ENCODE data around the gene TOMM70. TPM values are rescaled to one million over a fixed set of nuclear protein-coding genes. Genes with fewer than 3 reads are reported as not detected.

Gene TOMM70
- total and polyA plus RNA-seq, 2 donors = 37.0 to 96.6 TPM

GRCh38 chr3:100424261-100424660, 23.4 kb upstream of the TOMM70 start:
- no peaks in the 10 kb centered on the region for H3K36me3 ChIP-seq (ENCODE audit: insufficient read depth)

GRCh38 chr3:100423611-100424010, 22.7 kb upstream of the TOMM70 start:
- no peak for DNase-seq (ENCODE audit: extremely low spot score)
- Histone ChIP-seq H3K4me1 (ENCODE audit: insufficient read depth) (no peaks in the 10 kb centered on the region), H3K4me3 (ENCODE audit: low read depth, low read length) (no peak overlapping the region), H3K36me3 (ENCODE audit: insufficient read depth) (no peaks in the 10 kb centered on the region), H3K27ac (ENCODE audit: low read depth) (no peak overlapping the region)
- WGBS = 95% methylated on average over 5 of the region's 5 CpGs

More at GRCh38 chr3:100424261-100424660, 23.4 kb upstream of the TOMM70 start:
- Histone ChIP-seq H3K27ac (ENCODE audit: low read depth) (no peak overlapping the region), H3K4me1 (ENCODE audit: insufficient read depth) (no peaks in the 10 kb centered on the region), H3K4me3 (ENCODE audit: low read depth, low read length) (no peak overlapping the region)
- WGBS = 69% methylated on average over 2 of the region's 2 CpGs
- no peak for DNase-seq (ENCODE audit: extremely low spot score)

- DNase-seq (ENCODE audit: extremely low spot score) = no peak
- H3K27ac ChIP-seq (ENCODE audit: low read depth) = no peak overlapping the region
These were observed 20.0 kb upstream of the TOMM70 start for GRCh38 chr3:100420885-100421284.

GRCh38 chr3:100419406-100419805, 18.5 kb upstream of the TOMM70 start:
- no peaks in the 10 kb centered on the region for H3K36me3 ChIP-seq (ENCODE audit: insufficient read depth)
- no peak overlapping the region for H3K4me3 ChIP-seq (ENCODE audit: low read depth, low read length)
- no peak for DNase-seq (ENCODE audit: extremely low spot score)
- peaks cover 1% of the 10 kb centered on the region for H3K4me1 ChIP-seq (ENCODE audit: insufficient read depth)
- 98% methylated on average over 1 of the region's 1 CpG for WGBS
- no peak overlapping the region for H3K27ac ChIP-seq (ENCODE audit: low read depth)

More at GRCh38 chr3:100420885-100421284, 20.0 kb upstream of the TOMM70 start:
- Histone ChIP-seq H3K4me3 (ENCODE audit: low read depth, low read length) (no peak overlapping the region), H3K36me3 (ENCODE audit: insufficient read depth) (no peaks in the 10 kb centered on the region), H3K4me1 (ENCODE audit: insufficient read depth) (no peaks in the 10 kb centered on the region)
- 56% methylated on average over 2 of the region's 2 CpGs for WGBS

- Histone ChIP-seq H3K27ac (ENCODE audit: low read depth) (no peak overlapping the region), H3K36me3 (ENCODE audit: insufficient read depth) (no peaks in the 10 kb centered on the region), H3K4me1 (ENCODE audit: insufficient read depth) (peaks cover 1% of the 10 kb centered on the region), H3K4me3 (ENCODE audit: low read depth, low read length) (no peak overlapping the region)
- WGBS = 49% methylated on average over 1 of the region's 1 CpG
- no peak for DNase-seq (ENCODE audit: extremely low spot score)
These were observed 16.0 kb upstream of the TOMM70 start for GRCh38 chr3:100416863-100417262.

GRCh38 chr3:100416176-100416575, 15.3 kb upstream of the TOMM70 start:
- Histone ChIP-seq H3K36me3 (ENCODE audit: insufficient read depth) (no peaks in the 10 kb centered on the region), H3K4me1 (ENCODE audit: insufficient read depth) (peaks cover 1% of the 10 kb centered on the region), H3K4me3 (ENCODE audit: low read depth, low read length) (no peak overlapping the region), H3K27ac (ENCODE audit: low read depth) (no peak overlapping the region)
- no peak for DNase-seq (ENCODE audit: extremely low spot score)

GRCh38 chr3:100413613-100414012, 12.7 kb upstream of the TOMM70 start:
- Histone ChIP-seq H3K27ac (ENCODE audit: low read depth) (no peak overlapping the region), H3K4me1 (ENCODE audit: insufficient read depth) (peaks cover 1% of the 10 kb centered on the region), H3K4me3 (ENCODE audit: low read depth, low read length) (no peak overlapping the region), H3K36me3 (ENCODE audit: insufficient read depth) (no peaks in the 10 kb centered on the region)
- WGBS = 93% methylated on average over 2 of the region's 2 CpGs
- DNase-seq (ENCODE audit: extremely low spot score) = no peak

- WGBS = 97% methylated on average over 4 of the region's 4 CpGs
These were observed 12.2 kb upstream of the TOMM70 start for GRCh38 chr3:100412912-100413590.

GRCh38 chr3:100411091-100411982, 10.4 kb upstream of the TOMM70 start:
- Histone ChIP-seq H3K4me3 (ENCODE audit: low read depth, low read length) (no peak overlapping the region), H3K4me1 (ENCODE audit: insufficient read depth) (peaks cover 1% of the 10 kb centered on the region), H3K27ac (ENCODE audit: low read depth) (no peak overlapping the region), H3K36me3 (ENCODE audit: insufficient read depth) (no peaks in the 10 kb centered on the region)
- WGBS = 99% methylated on average over 2 of the region's 2 CpGs
- DNase-seq (ENCODE audit: extremely low spot score) = no peak

More at GRCh38 chr3:100412912-100413590, 12.2 kb upstream of the TOMM70 start:
- Histone ChIP-seq H3K4me1 (ENCODE audit: insufficient read depth) (peaks cover 1% of the 10 kb centered on the region), H3K4me3 (ENCODE audit: low read depth, low read length) (no peak overlapping the region), H3K27ac (ENCODE audit: low read depth) (no peak overlapping the region), H3K36me3 (ENCODE audit: insufficient read depth) (no peaks in the 10 kb centered on the region)
- no peak for DNase-seq (ENCODE audit: extremely low spot score)

- no peak overlapping the region for H3K27ac ChIP-seq (ENCODE audit: low read depth)
- 94% methylated on average over 4 of the region's 4 CpGs for WGBS
- no peaks in the 10 kb centered on the region for H3K4me1 ChIP-seq (ENCODE audit: insufficient read depth)
These were observed 7.2 kb upstream of the TOMM70 start for GRCh38 chr3:100407977-100408532.

GRCh38 chr3:100407164-100407563, 6.3 kb upstream of the TOMM70 start:
- Histone ChIP-seq H3K4me3 (ENCODE audit: low read depth, low read length) (no peak overlapping the region), H3K4me1 (ENCODE audit: insufficient read depth) (no peaks in the 10 kb centered on the region), H3K36me3 (ENCODE audit: insufficient read depth) (no peaks in the 10 kb centered on the region), H3K27ac (ENCODE audit: low read depth) (no peak overlapping the region)
- 69% methylated on average over 2 of the region's 2 CpGs for whole genome bisulfite sequencing
- DNase-seq (ENCODE audit: extremely low spot score) = no peak

More at GRCh38 chr3:100407977-100408532, 7.2 kb upstream of the TOMM70 start:
- no peak overlapping the region for H3K4me3 ChIP-seq (ENCODE audit: low read depth, low read length)
- DNase-seq (ENCODE audit: extremely low spot score) = no peak
- H3K36me3 ChIP-seq (ENCODE audit: insufficient read depth) = no peaks in the 10 kb centered on the region

GRCh38 chr3:100404250-100404548, 3.3 kb upstream of the TOMM70 start:
- no peaks in the 10 kb centered on the region for H3K4me1 ChIP-seq (ENCODE audit: insufficient read depth)
- H3K36me3 ChIP-seq (ENCODE audit: insufficient read depth) = no peaks in the 10 kb centered on the region
- whole genome bisulfite sequencing = 96% methylated on average over 1 of the region's 1 CpG
- H3K27ac ChIP-seq (ENCODE audit: low read depth) = no peak overlapping the region
- no peak overlapping the region for H3K4me3 ChIP-seq (ENCODE audit: low read depth, low read length)
- no peak for DNase-seq (ENCODE audit: extremely low spot score)

- Histone ChIP-seq H3K36me3 (ENCODE audit: insufficient read depth) (no peaks in the 10 kb centered on the region), H3K4me1 (ENCODE audit: insufficient read depth) (no peaks in the 10 kb centered on the region), H3K4me3 (ENCODE audit: low read depth, low read length) (no peak overlapping the region), H3K27ac (ENCODE audit: low read depth) (no peak overlapping the region)
- WGBS = 51% methylated on average over 5 of the region's 5 CpGs
- DNase-seq (ENCODE audit: extremely low spot score) = no peak
These were observed 2.7 kb upstream of the TOMM70 start for GRCh38 chr3:100403362-100404249.
